Large intestine (tissue), 3 donors: Measurements from ENCODE around the gene ZSWIM3. TPM values are rescaled to one million over a fixed set of nuclear protein-coding genes. Genes with fewer than 3 reads are reported as not detected.
A peak's percentile ranks its signal among the peaks of the same experiment; 100 is the strongest.
"Not testable (repeated sequence)": the region's sequence is repeated elsewhere in the genome, so short reads cannot be mapped to it uniquely, and the experiment has no call there.

Source experiments
- DNase-seq, 2 donors: peaks; one replicate each; pipeline versions ENCODE4 v3.0.0 to v3.0.0-alpha.2; 2013
- H3K27ac ChIP-seq: one replicate; pipeline ENCODE4 v1.5.1; 2013; ENCODE audit warnings: low read length
- H3K27me3 ChIP-seq: 2 replicates; pipeline ENCODE4 v1.6.1; 2013; ENCODE audit warnings: low read length; ENCODE audit not compliant: control insufficient read depth, insufficient read depth
- H3K36me3 ChIP-seq: 2 replicates; pipeline ENCODE4 v1.6.1; 2013; ENCODE audit warnings: low read length; ENCODE audit not compliant: control insufficient read depth, insufficient read depth
- H3K4me1 ChIP-seq: one replicate; pipeline ENCODE4 v1.6.1; 2013; ENCODE audit warnings: low read length; ENCODE audit not compliant: control insufficient read depth, insufficient read depth
- H3K4me3 ChIP-seq: one replicate; pipeline ENCODE4 v1.5.1; 2013; ENCODE audit warnings: low read length
- H3K9me3 ChIP-seq: one replicate; pipeline ENCODE4 v1.6.1; 2013; ENCODE audit warnings: mild to moderate bottlenecking, low read depth, low read length, moderate library complexity; ENCODE audit not compliant: control insufficient read depth
- WGBS: methylation state at CpG from one replicate; pipeline ENCODE4 v1.1.5; 2013; ENCODE audit warnings: low lambda C conversion rate; ENCODE audit not compliant: insufficient coverage; 5-methylcytosine and 5-hydroxymethylcytosine counted together
- polyA plus RNA-seq: library from polyadenylated mRNA; unstranded; fragments of 120-200 nt; gene quantifications from one replicate; pipeline ENCODE4 v1.2.1, GENCODE V29; 2013

Gene ZSWIM3
- polyA plus RNA-seq, 1 donor: 6.5 TPM

DNA sequence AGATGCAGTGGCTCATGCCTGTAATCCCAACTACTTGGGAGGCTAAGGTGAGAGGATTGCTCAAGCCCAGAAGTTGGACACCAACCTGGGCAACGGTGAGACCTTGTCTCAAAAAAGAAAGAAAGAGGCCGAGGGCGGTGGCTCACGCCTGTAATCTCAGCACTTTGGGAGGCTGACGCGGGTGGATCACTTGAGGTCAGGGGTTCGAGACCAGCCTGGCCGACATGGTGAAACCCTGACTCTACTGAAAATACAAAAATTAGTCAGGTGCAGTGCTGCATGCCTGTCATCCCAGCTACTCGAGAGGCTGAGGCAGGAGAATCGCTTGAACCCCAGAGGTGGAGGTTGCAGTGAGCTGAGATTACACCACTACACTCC, 16.7 kb downstream of the ZSWIM3 start:
- H3K27me3 ChIP-seq, DNase-seq, H3K4me1 ChIP-seq, H3K4me3 ChIP-seq, H3K27ac ChIP-seq, H3K9me3 ChIP-seq: not testable (repeated sequence)
- WGBS: no CpG with 5 or more reads among the region's 10 CpGs
- H3K36me3 ChIP-seq: peaks cover 31% of the 10 kb centered on the region

DNA sequence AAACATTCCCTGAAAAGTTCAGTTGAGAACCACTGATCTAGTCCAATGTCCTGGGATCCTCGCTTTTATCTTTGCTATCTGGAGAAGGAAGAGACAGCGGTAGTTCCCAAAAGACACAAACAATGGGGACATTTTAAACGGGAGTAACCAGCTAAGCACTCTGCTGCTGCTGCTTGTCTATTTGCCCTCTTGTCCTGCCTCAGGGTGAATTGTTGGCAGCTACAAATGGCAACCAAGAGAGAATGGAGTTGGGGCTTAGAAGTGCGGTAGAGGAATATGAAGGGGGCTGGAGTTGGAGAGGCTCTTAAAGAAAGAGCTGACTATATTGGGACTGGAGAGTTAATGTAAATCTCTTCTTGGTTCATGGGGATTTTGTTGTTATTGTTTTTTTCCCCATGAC, 17.2 kb downstream of the ZSWIM3 start:
- Histone ChIP-seq H3K4me3 (no peak overlapping the region), H3K4me1 (no peaks in the 10 kb centered on the region), H3K27me3 (no peaks in the 10 kb centered on the region), H3K36me3 (peaks cover 31% of the 10 kb centered on the region), H3K9me3 (no peaks in the 10 kb centered on the region), H3K27ac (no peak overlapping the region)
- DNase-seq: no peak
- WGBS: 100% methylated on average over 1 of the region's 4 CpGs

DNA sequence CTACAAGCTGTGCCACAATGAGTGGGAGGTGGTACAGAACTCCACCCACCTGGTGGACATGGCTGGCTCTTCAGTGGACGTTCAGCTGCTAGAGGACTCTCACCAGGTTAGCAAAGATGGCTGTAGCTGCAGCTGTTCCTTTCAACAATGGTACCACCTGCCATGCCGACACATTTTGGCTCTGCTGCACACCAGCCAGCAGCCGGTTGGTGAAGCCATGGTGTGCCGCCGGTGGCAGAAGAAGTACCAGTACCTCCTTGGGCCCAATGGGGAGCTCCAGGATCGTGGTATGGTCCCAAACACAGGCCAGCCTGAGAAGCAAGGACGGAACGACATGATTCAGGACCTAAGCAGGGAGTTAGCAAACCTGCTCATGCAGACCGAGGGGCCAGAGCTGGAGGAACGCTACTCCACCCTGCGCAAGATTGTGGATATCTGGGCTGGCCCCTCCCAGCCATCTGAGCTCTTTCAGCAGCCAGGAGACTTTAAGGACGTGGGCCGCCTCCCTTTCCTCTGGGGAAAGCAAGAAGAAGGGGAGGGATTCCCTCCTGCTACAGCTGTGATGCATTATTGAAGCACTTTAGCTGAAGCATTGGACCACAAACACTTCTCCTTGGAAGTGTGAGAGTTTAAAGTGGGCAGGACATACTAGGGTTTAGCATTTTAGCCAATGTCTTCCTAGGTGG, 20.8 kb downstream of the ZSWIM3 start:
- no CpG with 5 or more reads among the region's 13 CpGs for WGBS
- no peaks in the 10 kb centered on the region for H3K27me3 ChIP-seq
- peaks cover 6% of the 10 kb centered on the region for H3K4me1 ChIP-seq
- H3K9me3 ChIP-seq: no peaks in the 10 kb centered on the region
- H3K27ac ChIP-seq: no peak overlapping the region
- H3K36me3 ChIP-seq: peaks cover 34% of the 10 kb centered on the region
- no peak overlapping the region for H3K4me3 ChIP-seq
- DNase-seq: no peak

DNA sequence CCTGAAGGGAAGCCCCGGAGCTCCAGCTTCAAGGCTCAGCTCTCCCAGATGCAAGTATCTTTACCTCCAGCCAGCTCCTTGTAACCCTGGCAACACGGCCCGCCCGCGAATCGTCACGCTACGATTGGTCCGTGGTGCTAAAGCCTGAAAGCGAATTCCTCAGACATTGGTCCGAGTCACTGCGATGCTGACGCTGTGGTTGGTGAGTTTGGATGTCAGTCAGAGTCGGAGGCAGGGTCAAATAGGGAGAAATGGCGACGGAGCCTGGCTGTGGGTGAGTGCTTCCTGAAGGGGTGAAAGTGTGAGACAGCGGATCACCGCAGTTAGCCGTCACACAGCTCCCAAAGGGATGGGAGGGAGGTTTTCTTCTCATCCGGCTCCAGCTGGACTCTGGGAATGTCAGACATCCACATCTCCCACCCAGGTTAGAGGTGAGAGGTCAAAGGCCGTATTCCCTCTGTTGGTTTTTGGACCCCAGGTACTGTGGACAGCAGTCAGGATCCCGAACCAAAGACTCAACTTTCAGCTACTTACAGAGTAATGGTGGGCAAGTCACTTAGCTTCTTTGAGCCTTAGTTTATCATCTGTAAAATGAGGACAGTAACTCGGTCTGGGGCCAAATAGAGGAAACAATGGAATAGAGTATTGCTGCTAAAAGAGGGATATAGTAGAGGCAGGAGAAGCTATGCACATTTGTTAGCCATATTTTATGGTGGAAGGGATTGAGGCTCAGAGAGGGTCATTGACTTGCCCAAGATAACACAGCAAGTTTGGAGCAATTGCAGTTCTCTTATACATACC, 23.8 kb downstream of the ZSWIM3 start, which contains the start of gene ZSWIM1:
TSS of gene ZSWIM1 (plus strand) at position 240 of the 801 bp plus-strand sequence. CDS start 1,366 bp downstream, outside the sequence.
- H3K36me3 ChIP-seq: peaks cover 44% of the 10 kb centered on the region
- no CpG with 5 or more reads among the region's 23 CpGs for WGBS

DNA sequence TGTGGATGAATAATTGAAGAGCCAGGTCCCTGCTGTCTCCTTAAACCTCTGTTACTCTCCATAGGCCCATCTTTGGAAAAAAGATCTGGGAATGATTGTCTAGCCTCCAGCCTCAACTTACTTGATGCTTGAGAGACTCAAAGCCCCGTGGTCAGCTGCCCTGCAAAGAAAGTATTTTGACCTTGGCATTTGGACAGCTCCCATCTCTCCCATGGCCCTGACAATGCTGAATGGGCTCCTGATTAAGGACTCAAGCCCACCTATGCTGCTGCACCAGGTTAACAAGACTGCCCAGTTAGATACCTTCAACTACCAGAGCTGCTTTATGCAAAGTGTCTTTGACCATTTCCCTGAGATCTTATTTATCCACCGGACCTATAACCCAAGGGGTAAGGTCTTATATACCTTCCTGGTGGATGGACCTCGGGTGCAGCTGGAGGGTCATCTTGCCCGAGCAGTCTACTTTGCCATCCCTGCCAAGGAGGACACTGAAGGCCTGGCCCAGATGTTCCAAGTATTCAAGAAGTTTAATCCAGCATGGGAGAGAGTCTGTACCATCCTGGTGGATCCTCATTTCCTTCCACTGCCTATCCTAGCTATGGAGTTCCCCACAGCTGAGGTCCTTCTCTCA, 25.2 kb downstream of the ZSWIM3 start:
- H3K9me3 ChIP-seq: no peaks in the 10 kb centered on the region
- no peak for DNase-seq
- WGBS: no CpG with 5 or more reads among the region's 4 CpGs
- no peak overlapping the region for H3K4me3 ChIP-seq
- no peak overlapping the region for H3K27ac ChIP-seq
- peaks cover 45% of the 10 kb centered on the region for H3K36me3 ChIP-seq
- H3K4me1 ChIP-seq: peaks cover 16% of the 10 kb centered on the region
- H3K27me3 ChIP-seq: no peaks in the 10 kb centered on the region

More for the DNA sequence above, 23.8 kb downstream of the ZSWIM3 start, which contains the start of gene ZSWIM1:
- Histone ChIP-seq H3K4me1 (peaks cover 16% of the 10 kb centered on the region), H3K9me3 (no peaks in the 10 kb centered on the region), H3K27me3 (no peaks in the 10 kb centered on the region), H3K4me3 (peak within 1 kb of the TSS; percentile 61), H3K27ac (peak within 1 kb of the TSS; percentile 62)
- DNase-seq: peak; percentile 98 to 99

DNA sequence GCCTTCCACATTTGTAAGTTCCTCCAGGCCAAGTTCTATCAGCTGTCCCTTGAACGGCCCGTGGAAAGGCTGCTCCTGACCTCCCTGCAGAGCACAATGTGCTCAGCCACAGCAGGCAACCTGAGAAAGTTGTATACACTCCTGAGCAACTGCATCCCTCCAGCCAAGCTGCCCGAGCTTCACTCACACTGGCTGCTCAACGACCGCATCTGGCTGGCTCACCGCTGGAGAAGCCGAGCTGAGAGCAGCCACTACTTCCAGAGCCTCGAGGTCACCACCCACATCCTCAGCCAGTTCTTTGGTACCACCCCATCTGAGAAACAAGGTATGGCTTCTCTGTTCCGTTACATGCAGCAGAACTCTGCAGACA, 25.7 kb downstream of the ZSWIM3 start:
- peaks cover 43% of the 10 kb centered on the region for H3K36me3 ChIP-seq
- H3K9me3 ChIP-seq: no peaks in the 10 kb centered on the region
- H3K27me3 ChIP-seq: no peaks in the 10 kb centered on the region
- no peak overlapping the region for H3K27ac ChIP-seq
- no peak for DNase-seq
- no peak overlapping the region for H3K4me3 ChIP-seq
- no CpG with 5 or more reads among the region's 9 CpGs for WGBS
- peaks cover 16% of the 10 kb centered on the region for H3K4me1 ChIP-seq

DNA sequence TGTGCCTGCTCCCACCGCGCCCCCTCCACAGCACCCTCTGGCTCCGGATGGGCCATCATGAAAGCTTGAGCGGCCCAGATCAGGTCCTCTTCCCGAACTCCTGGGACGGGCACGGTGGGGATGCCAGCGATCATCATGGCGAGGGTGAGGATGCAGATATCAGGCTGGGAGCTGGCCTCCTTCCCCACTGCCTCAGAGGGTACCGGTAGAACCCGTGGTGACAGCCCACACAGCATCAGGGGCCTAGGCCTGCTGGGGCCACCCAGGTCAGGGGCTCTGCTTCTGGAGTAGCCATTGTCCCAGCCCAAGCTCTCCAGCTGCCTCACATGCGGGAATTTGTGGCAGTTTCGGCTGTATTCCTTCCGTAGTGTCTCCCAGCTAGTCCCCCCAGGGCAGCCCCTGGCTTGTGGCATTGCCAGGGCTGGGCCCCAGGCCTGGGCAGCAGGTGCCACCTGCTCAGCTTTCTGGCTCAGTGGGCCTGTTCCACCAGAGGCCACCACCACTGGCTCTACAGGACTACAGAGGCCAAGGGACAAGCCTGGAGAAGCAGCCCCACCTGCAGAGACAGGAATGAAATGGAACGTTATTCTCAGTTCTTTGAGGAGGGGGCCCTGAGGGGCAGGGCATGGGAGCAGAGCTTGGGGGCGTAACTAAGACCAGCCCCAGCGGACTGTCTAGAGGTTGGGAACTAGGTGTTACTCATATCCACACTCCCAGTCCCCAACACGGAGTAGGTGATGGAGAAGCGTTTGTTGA, 29.4 kb downstream of the ZSWIM3 start:
- no peak overlapping the region for H3K27ac ChIP-seq
- H3K9me3 ChIP-seq: no peaks in the 10 kb centered on the region
- no peak for DNase-seq
- H3K4me1 ChIP-seq: peaks cover 12% of the 10 kb centered on the region
- H3K4me3 ChIP-seq: no peak overlapping the region
- H3K27me3 ChIP-seq: no peaks in the 10 kb centered on the region
- WGBS: no CpG with 5 or more reads among the region's 19 CpGs
- peaks cover 39% of the 10 kb centered on the region for H3K36me3 ChIP-seq

DNA sequence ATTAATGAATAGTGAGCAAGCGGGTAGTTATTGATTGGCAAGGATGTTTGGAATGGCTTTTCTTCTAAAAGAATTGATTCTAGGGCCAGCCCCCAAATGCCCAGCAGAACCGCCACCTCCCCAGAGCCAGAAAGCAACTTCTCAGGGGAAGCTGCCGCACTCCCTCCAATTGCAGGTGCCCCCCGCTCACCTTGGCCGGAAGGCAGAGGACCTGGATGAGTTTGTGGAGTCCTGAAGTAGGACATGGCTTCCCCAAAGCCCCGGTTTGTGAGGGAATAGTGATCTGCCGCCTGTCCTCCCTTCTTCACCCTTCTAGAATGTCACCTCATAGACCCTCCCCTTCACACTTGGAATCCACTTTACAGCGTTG, 29.9 kb downstream of the ZSWIM3 start, which contains the start of gene SPATA25:
TSS of gene SPATA25 (minus strand) at position 277 of the 370 bp plus-strand sequence. CDS start at position 245, 32 bp downstream.
- Histone ChIP-seq H3K27me3 (no peaks in the 10 kb centered on the region), H3K27ac (no peak within 1 kb of the TSS), H3K9me3 (no peaks in the 10 kb centered on the region), H3K36me3 (peaks cover 41% of the 10 kb centered on the region), H3K4me1 (peaks cover 10% of the 10 kb centered on the region), H3K4me3 (peak within 1 kb of the TSS; percentile 92)
- DNase-seq: no peak
- WGBS: no CpG with 5 or more reads among the region's 8 CpGs

DNA sequence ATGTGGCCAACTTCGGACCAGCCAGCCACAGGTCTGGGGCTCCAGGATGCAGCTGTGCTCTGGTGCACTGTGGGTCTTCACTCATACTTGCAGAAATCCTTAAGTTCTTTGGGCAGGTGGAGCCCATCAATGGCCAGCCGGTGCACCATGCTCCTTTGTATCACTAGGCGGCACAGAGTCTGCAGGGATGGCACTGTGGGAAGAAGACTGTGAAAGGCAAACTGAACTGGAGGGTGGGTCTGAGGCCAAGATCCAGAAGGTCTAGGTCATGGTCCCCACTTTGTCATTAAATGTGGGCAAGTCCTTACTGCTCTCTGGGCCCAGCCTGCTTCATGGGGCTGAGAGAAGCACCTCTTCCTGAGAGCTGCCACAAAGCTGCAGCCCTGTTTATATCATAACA, 31.3 kb downstream of the ZSWIM3 start:
- peaks cover 19% of the 10 kb centered on the region for H3K4me1 ChIP-seq
- peak overlapping the region; percentile 92 for H3K4me3 ChIP-seq
- no peak for DNase-seq
- H3K36me3 ChIP-seq: peaks cover 41% of the 10 kb centered on the region
- H3K27ac ChIP-seq: no peak overlapping the region
- WGBS: no CpG with 5 or more reads among the region's 3 CpGs
- no peaks in the 10 kb centered on the region for H3K27me3 ChIP-seq
- H3K9me3 ChIP-seq: no peaks in the 10 kb centered on the region
